Forelimb muscle (tissue), 1 donor: ENCODE data around the gene YES1. TPM values are rescaled to one million over a fixed set of nuclear protein-coding genes. Genes with fewer than 3 reads are reported as not detected.
"Not testable (repeated sequence)": the region's sequence is repeated elsewhere in the genome, so short reads cannot be mapped to it uniquely, and the experiment has no call there.

Source experiments
- DNase-seq: peaks from one replicate; pipeline ENCODE4 v3.0.0-alpha.2; 2013; ENCODE audit warnings: low read depth
- polyA plus RNA-seq: library from polyadenylated mRNA; unstranded; fragments of 120-200 nt; gene quantifications from one replicate; pipeline ENCODE4 v1.2.1, GENCODE V29; 2013; ENCODE audit not compliant: insufficient read length

Gene YES1
- polyA plus RNA-seq, 1 donor: 45.3 TPM

DNA sequence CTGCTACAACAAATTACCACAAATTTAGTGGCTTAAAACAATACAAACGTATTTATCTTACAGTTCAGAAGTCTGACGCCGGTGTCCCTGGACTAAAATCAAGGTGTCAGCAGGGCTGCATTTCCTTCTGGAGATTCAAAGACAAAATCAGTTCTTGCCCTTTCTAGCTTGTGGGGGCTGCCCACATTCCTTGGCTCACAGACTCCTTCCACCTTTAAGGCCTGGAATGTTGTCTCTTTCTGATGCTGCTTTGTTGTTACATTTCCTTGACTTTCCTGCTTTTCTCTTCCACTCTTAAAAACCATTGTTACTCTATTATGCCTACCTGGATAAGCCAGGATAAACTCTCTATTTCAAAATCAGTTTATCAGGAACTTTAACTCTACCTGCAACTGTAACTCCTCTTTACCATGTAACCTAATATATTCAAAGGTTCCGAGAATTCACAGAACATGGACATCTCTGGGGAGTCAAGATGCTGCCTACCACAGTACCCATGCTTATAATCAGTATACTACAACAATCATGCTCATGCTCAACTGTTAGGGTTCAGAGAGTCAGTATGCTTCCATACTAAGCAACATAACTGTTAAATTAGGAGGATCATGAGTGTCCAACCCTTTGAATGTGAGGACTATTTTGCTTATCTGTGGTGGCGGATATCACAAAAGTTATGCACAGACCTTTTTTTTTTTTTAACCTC, 27.4 kb downstream of the YES1 start:
- no peak for DNase-seq

DNA sequence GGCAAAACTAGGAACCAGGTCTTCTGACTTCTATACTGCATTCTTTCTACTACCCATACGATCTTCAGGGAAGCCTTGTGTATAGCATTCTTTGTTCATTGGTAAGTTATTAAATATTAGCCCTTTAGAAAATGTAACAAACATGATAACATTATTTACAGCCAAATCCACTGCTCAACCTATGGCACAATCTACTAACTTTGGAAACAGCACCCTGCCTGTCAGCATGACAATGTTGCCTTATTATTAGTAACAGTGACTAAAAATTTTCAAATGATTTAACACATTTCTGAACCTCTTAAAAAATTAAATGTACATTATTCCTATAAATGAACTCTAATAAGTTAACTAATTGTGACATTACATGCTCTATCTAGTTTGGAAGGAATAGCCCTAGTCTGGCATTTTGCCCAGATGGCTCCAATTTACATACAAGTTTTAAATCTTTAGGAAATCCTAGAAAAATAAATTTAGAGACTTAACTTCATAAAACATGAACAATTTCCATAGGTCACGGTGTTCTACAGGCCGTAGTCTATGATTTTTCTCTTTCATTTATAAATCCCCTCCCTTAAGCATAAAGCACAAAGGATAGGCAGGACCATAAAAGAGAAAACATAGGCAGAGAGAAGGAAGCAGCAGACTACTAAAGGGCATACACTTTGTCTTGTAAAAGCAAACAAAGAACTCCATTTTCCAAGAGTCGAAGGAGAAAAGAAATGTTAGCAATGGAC, 33.7 kb downstream of the YES1 start:
- no peak for DNase-seq

DNA sequence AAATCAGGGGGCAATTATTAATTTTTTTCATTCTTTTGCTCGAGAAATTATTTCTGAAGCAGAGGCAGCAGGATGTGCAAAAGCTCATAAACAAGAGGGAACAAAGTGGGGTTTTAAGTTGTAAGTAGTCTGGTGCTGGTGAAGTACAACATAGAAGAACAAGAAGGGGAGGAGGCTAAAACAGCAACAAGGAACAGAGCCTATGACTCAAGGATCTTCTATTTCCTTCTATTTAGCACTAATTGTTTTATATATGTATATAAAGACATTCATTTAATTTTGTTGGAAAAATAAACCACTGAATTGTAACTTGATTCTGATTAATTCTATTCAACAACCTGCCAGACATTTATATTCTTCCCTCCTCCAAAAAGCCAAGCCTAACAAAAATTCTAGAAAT, 35.0 kb downstream of the YES1 start:
- DNase-seq: no peak

DNA sequence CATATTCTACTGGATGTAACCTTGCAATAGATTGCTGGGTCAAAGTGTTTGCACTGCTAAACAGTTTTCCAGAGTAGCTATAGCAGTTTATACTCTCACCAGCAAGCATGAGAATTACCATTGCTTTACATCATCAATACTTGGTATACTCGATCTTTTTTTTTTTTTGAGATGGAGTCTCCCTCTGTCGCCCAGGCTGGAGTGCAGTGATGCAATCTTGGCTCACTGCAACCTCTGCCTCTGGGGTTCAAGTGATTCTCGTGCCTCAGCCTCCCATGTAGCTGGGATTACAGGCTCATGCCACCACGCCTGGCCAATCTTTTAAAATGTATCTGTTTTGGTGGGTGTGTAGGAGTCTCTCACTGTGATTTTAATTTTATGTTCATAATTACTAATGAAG, 36.0 kb downstream of the YES1 start:
- not testable (repeated sequence) for DNase-seq

DNA sequence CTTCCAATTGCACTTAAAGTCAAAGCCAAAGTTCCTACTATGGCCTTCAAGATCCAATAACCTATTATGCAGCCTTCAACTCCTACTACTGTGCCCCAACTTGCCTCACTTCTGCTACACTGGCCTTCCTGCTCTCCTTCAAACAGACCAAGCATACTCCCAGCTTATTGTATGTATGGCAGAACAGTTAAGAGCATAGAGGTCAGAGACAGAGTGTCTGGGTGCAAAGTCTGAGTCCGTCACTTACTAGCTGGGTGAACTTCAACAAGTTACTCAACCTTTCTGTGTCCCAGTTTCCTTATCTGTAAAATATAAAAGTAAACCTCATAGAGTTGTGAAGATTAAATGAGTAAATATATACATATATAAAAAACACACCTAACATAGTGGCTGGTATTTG, 37.2 kb downstream of the YES1 start:
- no peak for DNase-seq

DNA sequence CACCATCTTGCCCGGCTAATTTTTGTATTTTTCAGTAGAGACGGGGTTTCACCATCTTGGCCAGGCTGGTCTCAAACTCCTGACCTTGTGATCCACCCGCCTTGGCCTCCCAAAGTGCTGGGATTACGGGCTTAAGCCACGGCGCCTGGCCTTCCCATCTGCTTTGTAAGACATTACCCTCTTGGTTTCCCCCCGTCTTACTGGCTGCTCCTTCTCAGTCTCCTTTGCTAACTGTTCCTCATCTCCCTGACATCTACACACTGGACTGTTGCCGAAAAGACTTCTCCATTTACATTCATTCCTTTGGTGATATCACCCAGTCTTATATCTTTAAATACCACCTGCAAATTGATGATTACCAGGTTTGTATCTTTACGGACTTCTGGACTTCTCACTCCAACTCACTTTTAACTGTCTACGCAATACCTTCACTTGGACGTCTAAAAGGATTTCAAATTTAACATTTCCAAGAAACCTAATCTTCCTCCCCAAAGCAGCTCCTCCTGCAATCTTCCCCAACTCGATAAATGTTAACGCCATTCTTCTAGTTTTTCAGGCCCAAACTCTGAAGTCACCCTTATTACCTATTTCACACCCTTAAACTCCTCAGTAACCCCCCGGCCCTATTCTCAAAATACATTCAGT, 37.9 kb downstream of the YES1 start:
- no peak for DNase-seq

DNA sequence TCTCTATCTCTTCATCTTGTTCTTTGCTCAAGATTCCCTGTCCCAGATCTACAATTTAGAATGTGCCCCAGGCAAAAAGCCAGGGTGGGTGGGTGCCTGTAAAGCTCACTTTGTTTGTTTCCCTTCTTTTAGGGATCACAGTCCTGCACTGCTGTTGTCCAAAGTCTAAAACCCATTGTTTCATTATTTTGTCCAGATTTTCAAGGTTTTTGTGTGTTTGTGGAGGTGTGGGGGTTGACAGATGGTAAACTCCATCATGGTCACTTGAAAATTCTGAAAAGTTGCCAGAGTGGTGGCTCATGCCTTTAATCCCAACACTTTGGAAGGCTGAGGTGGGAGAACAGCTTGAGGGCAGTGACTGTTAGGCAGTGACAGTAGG, 41.5 kb downstream of the YES1 start:
- no peak for DNase-seq

DNA sequence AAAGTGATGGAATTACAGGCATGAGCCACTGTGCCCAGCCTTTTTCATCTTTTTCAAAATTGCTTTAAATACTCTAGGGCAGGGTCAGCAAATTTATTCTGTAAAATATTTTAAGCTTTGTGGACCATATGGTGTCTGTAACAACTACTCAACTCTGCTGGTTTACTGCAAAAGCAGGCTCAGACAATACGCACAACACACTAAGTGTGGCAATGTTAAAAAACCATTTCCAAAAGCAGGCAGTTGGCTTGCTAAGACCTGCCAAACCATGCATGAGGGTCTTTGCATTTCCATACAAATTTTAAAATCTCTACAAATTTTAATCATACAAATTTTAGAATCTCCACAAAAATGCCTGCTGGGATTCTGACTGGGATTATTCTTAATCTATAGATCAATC, 44.1 kb downstream of the YES1 start:
- no peak for DNase-seq

DNA sequence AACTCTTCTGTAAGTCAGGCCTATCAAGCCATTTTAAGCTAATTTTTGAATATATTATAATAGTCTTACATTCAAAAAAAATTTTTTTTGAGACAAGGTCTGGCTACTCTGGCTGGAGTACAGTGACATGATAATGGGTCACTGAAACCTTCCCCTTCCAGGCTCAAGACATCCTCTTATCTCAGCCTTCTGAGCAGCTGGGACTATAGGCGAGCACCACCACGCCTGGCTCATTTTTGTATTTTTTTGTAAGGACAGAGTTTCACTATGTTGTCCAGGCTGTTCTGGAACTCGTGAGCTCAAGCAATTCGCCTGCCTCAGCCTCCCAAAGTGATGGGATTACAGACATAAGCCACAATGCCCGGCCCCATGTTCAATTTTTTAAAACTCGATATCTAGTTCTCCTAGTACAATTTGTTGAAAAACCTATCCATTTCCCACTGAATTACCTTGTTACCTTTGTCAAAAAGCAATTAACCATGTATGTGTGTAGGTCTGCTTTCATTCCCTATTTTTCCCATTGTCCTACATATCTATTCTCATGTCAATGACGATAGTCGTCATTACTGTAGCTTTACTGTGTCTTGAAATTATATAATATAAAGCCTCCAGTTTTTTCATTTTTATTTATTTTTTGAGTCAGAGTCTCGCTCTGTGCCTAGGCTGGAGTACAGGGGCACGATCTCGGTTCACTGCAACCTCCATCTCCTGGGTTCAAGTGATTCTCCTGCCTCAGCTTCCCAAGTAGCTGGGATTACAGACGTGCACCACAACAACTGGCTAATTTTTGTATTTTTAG, 44.8 kb downstream of the YES1 start:
- DNase-seq: no peak

DNA sequence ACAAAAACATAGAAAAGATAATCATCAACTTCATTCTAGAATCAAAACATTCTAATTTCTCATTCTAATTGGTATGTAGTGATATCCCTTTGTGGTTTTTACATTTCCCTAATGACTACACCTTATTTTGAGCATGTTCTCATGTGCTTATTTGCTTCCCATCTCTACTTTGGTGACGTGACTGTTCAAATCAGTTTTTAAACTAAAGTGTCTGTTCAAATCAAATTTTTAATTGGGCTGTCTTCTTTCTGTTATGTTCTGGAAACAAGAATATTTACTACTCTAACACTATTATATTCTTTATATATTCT, 45.5 kb downstream of the YES1 start:
- no peak for DNase-seq

DNA sequence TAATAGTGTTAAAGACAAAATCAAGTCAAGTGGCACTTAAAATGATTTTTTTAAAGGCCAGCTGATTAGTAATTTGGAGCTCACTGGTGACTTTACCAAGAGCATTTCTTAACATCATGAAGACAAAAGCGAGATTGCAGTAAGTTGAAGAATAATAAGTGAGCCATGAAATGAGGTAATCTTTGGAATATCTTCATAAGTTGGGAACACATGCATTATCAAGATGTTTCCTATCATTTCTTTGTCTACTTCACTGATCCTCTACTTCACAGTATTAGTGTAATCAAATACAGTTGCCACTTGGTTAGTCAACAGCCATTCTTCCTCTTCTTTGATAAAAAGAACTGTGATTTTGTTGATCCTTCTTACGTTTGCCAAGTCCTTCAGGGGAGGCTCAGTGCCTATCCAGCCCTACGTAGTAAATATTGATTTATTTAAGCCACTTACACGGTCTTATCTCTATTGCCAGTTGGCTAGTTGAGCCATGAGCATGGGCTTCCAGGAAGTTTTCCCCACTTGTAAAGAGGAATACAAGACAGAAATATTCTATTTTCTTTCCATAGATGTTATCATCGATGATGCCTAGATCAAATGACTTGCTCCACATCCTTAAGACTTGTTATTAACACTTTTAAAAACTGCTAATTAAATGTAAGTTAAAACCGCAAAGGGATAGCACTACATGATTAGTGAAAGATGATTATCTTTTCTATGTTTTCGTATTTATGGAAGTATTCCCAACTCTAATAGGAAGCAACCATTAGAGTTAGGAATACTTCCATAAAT, 46.1 kb downstream of the YES1 start:
- no peak for DNase-seq

DNA sequence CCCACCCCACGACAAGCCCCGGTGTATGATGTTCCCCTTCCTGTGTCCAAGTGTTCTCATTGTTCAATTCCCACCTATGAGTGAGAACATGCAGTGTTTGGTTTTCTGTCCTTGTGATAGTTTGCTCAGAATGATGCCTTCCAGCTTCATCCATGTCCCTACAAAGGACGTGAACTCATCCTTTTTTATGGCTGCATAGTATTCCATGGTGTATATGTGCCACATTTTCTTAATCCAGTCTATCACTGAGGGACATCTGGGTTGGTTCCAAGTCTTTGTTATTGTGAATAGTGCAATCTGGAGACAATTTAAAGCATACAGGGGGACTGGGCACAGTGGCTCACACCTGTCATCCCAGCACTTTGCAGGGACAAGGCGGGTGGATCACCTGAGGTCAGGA, 52.2 kb downstream of the YES1 start:
- DNase-seq: not testable (repeated sequence)

DNA sequence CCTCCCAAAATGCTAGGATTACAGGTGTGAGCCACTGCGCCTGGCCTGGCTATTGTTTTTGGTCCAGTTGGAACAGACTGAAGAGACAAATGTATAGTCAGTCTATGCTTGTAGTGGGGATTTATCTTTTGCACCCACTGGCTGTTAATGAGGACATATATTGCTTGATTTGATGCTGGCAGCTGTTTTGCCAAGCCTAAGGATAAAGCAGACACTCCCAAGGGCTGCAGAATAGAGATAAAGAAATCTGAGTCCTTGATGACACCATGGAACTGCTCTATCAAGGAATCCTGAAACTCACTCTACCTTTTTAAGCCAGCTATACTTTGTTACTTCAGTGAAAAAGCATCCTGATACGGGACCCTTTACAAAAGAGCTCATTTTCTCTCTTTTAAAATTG, 56.5 kb downstream of the YES1 start:
- DNase-seq: no peak

DNA sequence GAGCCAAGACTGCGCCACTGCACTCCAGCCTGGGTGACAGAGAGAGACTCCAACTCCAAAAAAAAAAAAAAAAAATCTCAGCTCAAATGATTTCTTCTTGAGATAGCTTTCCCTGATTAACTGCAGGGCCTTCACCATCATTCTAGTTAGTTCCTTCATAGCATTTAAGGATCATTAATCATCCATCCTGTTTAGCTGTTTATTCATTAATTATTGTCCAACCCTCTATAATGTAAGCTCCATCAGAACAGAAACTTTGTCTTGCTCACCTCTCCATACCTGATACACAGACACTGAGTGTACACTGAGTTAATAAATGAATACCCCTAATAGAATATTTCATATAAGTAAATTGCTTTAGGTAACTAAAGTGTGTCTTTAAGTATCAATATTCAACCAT, 57.4 kb downstream of the YES1 start:
- DNase-seq: no peak

DNA sequence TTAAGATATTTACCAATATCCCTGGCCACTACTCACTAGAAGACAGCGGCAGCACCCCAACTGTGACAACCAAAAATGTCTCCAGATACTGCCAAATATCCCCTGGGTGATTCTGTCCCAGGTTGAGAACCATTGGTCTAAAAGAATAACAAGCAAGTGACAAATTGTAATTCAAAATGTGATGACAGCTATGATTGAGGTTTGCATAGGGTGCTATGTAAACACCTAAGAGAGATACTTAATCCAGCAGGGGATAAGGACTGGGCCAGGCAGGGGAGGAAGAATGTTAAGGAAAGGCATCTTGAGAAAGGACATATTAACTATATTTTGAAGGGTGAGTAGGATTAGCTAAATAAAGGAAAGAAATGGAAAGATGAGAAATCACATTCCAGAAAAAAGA, 61.6 kb downstream of the YES1 start:
- DNase-seq: no peak

DNA sequence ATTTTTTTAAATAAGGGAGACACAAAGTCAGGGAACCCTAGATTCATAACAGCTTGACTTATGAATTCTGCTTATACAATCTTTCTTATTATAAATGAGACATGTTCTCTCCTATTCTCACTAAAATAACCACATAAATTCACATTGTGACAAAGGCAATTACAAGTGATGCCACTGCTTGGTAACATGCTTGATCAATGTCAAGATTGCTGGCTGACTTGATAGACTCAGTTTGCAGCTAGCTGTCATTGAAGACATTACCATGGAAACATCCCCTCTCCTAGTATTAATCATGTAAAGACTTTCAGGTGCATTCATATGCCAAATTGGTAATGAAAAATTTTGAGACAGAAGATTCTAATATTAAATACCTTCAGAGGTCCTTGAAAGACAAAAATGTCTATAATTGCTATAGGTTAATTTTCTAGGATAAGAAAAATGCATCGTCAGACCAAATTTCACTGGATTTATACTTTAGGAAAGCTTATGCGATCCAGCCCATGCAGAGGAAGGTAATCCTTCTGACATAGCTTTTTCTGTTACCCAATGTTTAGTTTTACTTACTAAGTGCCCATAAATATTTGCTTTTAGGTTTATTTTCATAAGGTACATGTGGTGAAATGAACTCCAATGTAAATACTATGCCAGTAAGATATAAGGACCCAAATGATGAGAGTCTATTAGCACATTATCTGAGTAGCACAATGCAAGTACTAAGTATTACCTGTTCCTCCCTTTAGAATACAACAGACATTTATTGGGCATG, 67.0 kb downstream of the YES1 start:
- DNase-seq: no peak

DNA sequence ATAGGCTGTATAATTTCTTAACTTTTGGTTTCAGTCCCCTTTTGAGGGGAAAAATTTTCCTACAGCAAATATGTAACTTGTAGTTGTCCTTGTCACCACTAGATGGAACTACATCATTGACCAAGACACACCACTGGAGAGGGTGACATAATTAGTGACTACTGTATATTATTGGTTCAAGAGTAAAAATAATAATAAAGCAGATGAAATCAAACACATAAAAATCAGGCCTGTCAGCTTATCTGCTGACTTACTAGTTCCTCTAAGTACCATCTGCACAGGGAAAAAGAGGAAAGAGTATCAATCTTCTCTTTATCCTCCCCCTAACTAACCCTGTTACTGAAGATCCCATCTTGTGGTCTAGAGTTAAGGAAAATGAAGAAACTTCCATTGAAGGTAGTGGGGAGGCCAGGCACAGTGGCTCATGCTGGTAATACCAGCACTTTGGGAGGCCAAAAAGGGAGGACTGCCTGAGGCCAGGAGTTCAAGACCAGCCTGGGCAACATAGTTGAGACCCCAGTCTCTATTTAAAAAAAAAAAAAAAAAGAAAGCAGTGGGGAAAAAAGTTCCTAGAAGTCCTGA, 70.0 kb downstream of the YES1 start:
- DNase-seq: peak; percentile 28

DNA sequence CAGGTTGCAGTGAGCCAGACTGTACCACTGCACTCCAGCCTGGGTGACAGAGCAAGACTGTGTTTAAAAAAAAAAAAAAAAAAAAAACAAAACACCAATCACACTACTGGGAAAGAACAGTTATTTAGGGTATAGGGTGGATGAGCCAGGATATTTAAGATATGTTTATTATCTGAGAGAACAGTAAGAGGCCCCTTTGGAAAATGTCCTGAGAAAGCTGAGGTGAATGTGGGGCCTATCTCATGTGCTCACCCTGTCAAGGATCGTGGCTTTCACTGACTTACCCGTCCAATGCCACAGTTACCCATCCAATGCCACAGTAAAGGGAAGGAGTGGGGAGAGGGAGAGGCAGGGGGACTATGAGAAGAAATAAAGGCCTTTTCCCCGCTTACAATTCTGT, 79.7 kb downstream of the YES1 start:
- no peak for DNase-seq

DNA sequence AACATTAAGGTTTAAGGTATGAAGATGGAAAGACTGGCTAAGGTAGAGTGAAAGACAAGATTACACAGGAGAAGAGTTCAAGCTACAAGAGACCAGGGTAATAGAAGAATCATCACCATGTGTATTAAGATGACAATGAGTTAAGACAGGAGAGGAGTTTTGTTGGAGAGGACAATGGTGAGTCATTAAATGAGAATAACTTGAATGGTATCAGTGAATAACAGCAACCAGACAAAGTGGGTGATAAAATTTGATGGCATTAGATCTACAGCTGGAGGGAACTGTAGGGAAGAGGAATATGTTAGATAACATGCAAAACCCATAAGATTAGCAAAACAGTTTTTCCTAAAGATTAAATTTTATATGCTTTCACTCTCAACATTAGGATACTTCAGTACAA, 80.9 kb downstream of the YES1 start:
- DNase-seq: no peak

DNA sequence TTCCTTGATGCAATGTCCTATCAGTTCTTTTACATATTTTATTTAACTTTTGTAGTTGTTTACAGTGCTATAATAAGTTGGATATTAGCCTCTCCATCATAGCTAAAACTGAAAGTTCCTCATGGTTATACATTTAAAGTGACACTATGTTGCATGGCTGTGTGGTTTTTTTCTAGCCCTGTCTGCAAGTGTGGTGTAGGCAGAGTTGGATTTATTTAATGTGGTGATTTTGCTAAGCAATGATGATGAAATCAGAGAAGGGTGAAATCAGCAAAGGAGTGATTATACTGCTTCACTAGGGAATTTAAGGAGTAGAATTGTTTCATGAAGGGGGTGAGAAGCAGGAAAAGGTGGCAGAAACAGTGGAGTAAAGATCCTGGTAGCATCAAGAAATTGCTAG, 81.3 kb downstream of the YES1 start:
- DNase-seq: no peak

DNA sequence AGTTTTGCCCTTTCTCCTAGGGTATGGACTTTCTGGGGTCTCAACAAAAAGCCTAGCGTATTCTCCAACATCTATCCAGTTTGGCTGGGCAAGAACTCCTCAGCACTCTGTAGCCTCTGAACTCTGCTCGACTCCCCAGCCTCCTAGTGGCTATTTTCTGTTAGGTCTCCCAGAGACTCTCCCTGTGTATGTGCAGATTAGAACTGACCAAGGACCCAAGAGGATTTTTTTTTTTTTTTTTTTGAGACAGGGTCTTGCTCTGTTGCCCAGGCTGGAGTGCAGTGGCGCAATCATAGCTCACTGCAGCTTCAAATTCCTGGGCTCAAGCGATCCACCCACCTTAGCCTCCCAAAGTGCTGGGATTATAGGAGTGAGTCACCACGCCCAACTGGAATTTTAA, 81.9 kb downstream of the YES1 start:
- not testable (repeated sequence) for DNase-seq
